Measurements from ENCODE around the gene DSG3.
"Not testable (repeated sequence)": the region's sequence is repeated elsewhere in the genome, so short reads cannot be mapped to it uniquely, and the experiment has no call there.

DSG3 gene

DNA sequence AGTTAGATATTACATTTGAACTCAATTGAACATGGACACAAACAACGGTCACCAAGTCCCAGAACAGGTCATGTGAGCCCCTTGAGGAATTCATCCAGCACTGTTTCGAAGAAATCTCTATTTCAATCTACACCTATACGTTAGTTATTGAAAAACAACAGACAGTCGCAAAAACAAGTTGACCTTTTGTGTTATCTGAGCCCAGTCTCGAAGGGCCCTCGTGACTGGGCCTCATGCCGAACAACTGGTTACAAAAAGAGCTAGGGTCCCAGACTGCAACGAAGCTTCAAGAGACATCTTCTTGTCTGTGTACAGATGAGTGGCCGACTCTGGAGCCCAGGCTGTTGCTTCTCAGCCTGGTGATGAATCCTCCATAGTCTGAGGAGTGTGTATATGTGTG is 45.1 kb downstream of the DSG3 start:
- H3K4me1 ChIP-seq (ENCODE audit: insufficient read depth, low read length): peaks cover under 1% of the 10 kb centered on the region; the same call in 1 of the 2 replicates
- H3K36me3 ChIP-seq (ENCODE audit: insufficient read depth, low read length): no peaks in the 10 kb centered on the region
- no peaks in the 10 kb centered on the region for H3K9me3 ChIP-seq (ENCODE audit: control insufficient read depth, insufficient read depth, low read length)
- H3K9ac ChIP-seq (ENCODE audit: low read depth, low read length): no peak overlapping the region

DNA sequence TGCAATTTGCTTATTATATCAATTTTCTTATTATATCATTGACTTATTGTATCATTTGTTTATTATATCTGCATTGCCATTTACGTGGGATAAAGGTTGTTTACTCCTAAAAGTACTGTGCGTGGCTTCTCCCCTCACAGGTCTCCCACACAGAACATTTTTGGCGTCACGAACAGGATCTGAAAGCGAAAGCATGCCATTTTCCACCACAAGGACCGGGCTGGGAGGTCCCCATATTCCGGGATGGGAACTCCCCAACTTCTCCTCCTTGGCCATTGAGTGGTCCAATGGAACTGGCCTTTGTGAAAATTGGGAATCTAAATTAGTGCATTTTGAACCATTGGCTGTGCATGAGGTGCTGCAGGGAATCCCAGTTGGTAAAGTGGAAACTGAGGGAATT is 45.6 kb downstream of the DSG3 start:
- no peaks in the 10 kb centered on the region for H3K36me3 ChIP-seq (ENCODE audit: insufficient read depth, low read length)
- H3K9me3 ChIP-seq (ENCODE audit: control insufficient read depth, insufficient read depth, low read length): no peaks in the 10 kb centered on the region
- no peak overlapping the region for H3K9ac ChIP-seq (ENCODE audit: low read depth, low read length)
- no peaks in the 10 kb centered on the region for H3K4me1 ChIP-seq (ENCODE audit: insufficient read depth, low read length)

DNA sequence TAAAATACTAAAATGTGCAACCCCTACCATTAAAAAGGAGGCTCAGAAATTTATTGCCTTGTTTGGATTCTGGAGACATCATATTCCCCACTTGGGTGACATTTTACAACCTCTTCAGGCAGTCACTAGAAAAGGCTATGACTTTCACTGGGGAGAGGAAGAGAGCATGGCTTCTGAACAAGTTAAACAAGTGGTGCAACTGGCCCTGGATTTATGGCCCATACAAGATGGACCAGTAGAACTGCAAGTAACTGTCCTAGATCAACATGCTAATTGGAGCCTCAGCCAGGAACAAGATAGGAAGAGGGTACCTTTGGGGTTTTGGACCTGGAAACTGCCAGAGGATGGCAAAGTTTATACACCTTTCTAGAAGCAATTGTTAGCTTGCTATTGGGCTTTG is 46.4 kb downstream of the DSG3 start:
- Histone ChIP-seq H3K9ac (ENCODE audit: low read depth, low read length) (no peak overlapping the region), H3K9me3 (ENCODE audit: control insufficient read depth, insufficient read depth, low read length) (no peaks in the 10 kb centered on the region), H3K4me1 (ENCODE audit: insufficient read depth, low read length) (no peaks in the 10 kb centered on the region), H3K36me3 (ENCODE audit: insufficient read depth, low read length) (no peaks in the 10 kb centered on the region)

DNA sequence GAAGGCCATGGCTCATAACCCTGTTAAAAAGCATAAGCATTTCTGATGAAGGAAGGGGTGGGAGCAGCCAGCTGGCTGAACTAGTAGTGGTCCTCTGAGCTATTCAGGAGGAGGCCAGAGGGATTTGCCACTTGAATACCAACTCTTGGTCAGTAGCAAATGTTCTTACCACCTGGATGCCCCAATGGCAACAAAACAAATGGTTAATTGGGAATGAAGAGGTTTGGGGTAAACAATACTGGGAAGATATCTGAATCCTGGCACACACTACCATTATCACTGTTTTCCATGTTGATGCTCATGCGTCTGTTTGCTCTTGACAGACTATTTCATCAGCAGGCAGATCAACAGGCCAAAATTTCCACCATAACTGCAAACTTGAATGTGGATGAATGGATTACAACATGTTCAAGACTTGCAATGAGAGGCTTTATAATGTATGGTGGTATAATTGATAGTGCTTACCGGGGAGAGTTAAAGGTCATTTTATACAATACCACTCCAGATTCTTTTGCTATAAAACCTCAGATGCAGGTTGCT is 47.2 kb downstream of the DSG3 start:
- H3K9me3 ChIP-seq (ENCODE audit: control insufficient read depth, insufficient read depth, low read length); H3K4me1 ChIP-seq (ENCODE audit: insufficient read depth, low read length); H3K9ac ChIP-seq (ENCODE audit: low read depth, low read length); H3K36me3 ChIP-seq (ENCODE audit: insufficient read depth, low read length): not testable (repeated sequence)

DNA sequence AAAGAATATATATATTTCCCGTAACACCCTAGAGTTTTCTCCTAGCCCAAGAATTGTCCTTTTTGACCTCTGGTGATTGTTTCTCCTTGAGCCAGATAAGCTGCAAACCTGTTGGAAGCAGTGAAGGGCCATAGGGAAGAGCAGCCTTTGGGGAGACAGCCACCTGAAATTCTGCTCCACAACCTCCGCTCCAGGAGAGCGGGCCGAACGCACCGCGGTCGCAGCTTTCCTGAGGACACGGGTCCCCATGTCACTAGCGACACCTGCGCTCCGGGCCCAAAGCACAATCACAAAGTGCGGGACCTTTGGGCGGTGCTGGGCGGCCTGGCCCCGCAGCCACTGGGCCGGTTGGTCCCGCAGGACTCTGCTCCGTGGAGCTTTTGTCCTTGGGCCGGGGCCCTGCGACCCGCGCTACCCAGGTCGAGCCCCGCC is 49.9 kb downstream of the DSG3 start:
- Histone ChIP-seq H3K9me3 (ENCODE audit: control insufficient read depth, insufficient read depth, low read length) (no peaks in the 10 kb centered on the region), H3K36me3 (ENCODE audit: insufficient read depth, low read length) (no peaks in the 10 kb centered on the region), H3K9ac (ENCODE audit: low read depth, low read length) (peak overlapping the region; percentile 98), H3K4me1 (ENCODE audit: insufficient read depth, low read length) (peaks cover 7% of the 10 kb centered on the region; the same call in 1 of the 2 replicates)

DNA sequence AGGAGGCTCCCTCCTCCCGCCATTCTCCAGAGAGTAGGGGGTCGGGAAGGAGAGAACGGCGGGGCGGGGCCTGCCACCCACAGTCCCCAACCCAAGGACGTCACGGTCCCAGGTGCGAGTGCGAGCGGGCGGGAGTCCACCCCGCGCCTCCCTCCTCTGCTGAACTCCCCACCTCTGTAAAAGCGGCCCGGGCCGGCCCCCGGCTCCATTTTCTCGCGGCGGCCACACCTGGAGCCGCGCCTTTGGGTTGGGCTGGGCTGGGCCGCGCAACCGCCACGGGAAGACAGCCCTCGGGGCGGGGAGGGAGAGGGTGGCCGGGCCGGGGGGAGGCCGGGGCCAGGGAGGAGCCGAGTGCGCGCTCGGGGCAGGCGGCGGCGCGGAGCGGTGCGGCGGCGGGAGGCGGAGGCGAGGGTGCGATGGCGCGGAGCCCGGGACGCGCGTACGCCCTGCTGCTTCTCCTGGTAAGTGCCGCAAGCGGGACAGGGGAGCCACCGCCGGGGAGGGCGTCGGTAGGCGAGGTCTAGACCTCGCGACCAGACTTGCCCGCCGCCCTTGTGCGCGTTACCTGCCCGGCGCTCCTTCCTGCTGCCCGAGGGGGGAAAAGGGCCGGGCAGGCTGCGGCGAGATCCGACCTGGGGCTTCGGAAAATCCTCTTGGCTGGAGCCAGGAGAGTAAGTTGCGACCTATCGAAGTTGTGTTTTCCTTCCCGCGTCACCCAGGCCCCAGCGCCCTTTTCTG is 50.5 kb downstream of the DSG3 start, which contains the start of gene DSG2:
TSS of gene DSG2 (plus strand) at position 342 of the 738 bp plus-strand sequence. CDS start at position 417, 75 bp downstream.
- Histone ChIP-seq H3K4me1 (ENCODE audit: insufficient read depth, low read length) (peaks cover 7% of the 10 kb centered on the region; the same call in 1 of the 2 replicates), H3K36me3 (ENCODE audit: insufficient read depth, low read length) (no peaks in the 10 kb centered on the region), H3K9me3 (ENCODE audit: control insufficient read depth, insufficient read depth, low read length) (no peaks in the 10 kb centered on the region), H3K9ac (ENCODE audit: low read depth, low read length) (peak within 1 kb of the TSS; percentile 98)

DNA sequence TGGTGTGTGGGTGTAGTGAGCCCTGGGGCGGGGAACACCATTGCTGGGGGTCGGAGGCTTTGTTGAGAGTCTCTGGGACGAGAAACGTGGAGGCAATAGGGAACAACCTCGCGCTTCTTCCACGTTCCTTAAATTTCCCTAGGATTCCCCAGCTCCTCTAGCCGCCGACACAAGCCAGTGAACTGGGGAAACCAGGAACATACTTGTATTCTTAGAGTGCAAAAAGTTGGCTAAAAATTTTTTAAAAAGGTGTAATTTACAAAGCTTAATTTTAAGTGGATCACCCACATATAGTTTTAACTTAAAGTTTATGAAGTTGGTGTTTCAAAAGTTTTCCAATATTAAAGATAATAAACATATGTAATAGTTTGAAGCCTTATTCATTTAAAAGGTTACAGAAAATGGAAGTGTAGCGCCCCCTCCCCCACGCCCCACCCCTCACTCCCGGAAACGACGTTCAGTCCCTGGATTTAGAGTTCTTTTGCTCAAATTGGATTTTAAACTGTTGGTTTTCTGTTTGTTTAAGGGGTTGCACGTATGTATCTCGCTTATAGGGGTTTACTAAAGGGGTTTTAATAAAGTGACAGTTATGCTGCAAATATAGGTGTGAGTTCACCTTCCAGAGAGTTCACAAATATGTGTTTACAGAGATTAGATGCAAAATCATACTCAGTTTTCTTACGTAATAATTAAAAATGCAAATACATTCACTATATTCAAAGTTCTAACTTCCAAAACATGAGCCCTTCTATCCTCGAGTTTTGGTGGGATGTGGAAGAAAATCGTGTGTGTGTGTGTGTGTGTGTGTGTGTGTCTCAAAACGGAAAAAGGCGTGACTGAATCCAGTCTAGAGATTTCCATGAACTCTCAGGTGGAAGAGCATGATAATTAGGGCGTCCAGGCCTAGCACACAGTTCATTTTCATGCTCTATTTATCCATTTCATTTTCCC is 51.3 kb downstream of the DSG3 start:
- H3K9ac ChIP-seq (ENCODE audit: low read depth, low read length): peak overlapping the region; percentile 98

DNA sequence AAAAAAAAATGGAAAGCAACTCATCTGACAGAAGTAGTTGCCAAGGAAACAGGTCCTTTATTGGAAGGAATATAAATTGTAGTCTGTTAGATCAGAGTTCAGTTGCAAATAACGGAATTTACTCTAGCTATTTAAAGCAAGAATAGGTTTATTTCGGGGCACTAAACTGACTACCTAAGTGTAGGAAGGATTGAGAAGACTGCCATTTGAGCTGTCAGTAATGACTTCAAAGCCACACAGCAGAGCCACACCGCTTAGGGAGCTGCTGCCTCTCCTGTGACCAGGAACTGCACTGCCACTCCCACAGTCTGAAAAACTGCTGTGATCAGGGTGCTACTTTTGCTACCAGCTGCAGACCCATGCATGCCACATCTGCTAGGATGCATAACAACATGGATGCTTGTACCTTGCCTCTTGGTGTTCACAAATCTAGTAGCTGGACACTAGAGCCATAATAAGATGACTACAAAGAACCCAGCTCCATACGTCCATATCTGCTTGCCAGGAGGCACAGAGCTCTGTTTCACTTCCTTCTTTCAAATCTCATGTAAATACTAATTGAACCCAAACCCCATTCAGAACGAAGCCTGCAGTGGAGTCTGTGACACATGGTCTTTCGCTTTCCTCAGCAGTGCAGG is 52.6 kb downstream of the DSG3 start:
- no peak overlapping the region for H3K9ac ChIP-seq (ENCODE audit: low read depth, low read length)
- H3K9me3 ChIP-seq (ENCODE audit: control insufficient read depth, insufficient read depth, low read length): no peaks in the 10 kb centered on the region
- H3K36me3 ChIP-seq (ENCODE audit: insufficient read depth, low read length): no peaks in the 10 kb centered on the region
- peaks cover 7% of the 10 kb centered on the region; the same call in 1 of the 2 replicates for H3K4me1 ChIP-seq (ENCODE audit: insufficient read depth, low read length)

More for the DNA sequence above, 51.3 kb downstream of the DSG3 start:
- H3K9me3 ChIP-seq (ENCODE audit: control insufficient read depth, insufficient read depth, low read length): no peaks in the 10 kb centered on the region
- H3K4me1 ChIP-seq (ENCODE audit: insufficient read depth, low read length): peaks cover 7% of the 10 kb centered on the region; the same call in 1 of the 2 replicates
- H3K36me3 ChIP-seq (ENCODE audit: insufficient read depth, low read length): no peaks in the 10 kb centered on the region

DNA sequence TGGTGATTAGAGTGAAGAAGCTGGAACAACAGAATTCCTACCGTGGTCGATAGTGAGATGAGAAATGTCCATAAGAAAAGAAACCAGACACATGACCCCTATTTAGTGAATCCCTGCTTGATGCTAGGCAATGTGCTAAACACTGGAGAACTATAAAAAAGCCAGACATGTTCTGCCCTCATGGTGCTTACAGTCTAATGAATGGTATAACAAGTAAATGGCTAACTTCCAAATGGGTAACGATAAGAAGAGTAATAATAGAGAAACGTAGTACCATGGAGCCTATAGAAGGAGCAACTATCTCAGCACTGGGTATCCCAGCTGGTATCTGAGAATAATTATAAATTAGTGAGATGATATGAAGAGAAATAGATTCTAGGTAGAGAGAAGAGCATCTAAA is 55.5 kb downstream of the DSG3 start:
- Histone ChIP-seq H3K36me3 (ENCODE audit: insufficient read depth, low read length) (no peaks in the 10 kb centered on the region), H3K4me1 (ENCODE audit: insufficient read depth, low read length) (peaks cover 7% of the 10 kb centered on the region; the same call in 1 of the 2 replicates), H3K9ac (ENCODE audit: low read depth, low read length) (no peak overlapping the region), H3K9me3 (ENCODE audit: control insufficient read depth, insufficient read depth, low read length) (no peaks in the 10 kb centered on the region)

DNA sequence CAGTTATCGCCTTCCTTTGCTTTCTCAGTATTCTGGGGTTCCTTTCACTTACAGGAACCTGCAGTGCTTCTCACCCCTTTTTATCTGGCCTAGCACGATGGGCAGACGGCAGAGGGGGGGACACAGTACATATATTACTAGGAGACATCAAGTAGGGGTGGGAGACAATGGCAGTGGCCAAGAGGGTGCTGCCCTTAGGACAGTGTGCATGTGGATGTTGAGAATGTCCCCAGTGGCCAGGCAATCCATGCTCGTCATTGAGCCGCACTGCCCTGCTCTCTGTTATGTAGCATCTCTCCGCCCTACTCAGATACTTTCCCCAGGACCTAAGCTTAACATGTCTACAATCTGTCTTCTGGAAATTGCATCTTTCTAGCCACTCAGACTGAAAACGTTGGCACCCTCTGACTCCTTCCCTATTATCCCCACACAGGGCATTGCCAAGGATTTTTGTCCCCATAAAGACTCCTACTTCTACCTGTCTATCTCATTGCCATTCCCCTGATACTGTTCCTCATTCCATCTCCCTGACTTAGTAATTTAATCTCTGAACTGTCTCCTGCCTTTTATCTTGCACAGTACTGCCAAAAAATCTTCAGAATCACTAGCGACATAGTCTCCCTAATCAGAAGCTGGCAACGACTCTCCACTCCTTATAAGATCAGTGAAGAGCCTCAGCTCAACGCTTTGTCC is 57.1 kb downstream of the DSG3 start:
- no peaks in the 10 kb centered on the region for H3K36me3 ChIP-seq (ENCODE audit: insufficient read depth, low read length)
- H3K4me1 ChIP-seq (ENCODE audit: insufficient read depth, low read length): peaks cover 7% of the 10 kb centered on the region; the same call in 1 of the 2 replicates
- H3K9ac ChIP-seq (ENCODE audit: low read depth, low read length): no peak overlapping the region
- H3K9me3 ChIP-seq (ENCODE audit: control insufficient read depth, insufficient read depth, low read length): no peaks in the 10 kb centered on the region

DNA sequence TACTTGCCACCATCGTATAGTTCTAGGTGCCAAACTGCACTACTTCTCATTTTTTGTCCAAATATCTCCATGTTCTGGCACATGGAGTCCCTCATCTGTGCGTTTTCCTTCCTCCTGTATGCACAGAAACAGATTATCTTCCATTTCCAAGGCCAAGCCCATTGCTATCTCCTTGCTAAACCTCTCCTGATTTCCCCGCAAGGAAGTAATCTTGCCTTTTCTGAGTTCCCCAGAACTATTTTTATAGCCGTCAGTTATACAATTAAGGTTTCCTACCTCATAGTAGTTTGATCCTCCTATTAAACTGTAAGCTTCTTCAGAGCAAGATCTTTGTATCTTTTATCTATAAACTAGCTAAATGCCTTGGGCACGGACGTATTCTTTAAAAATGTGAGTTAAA is 57.6 kb downstream of the DSG3 start:
- no peak overlapping the region for H3K9ac ChIP-seq (ENCODE audit: low read depth, low read length)
- peaks cover 4% of the 10 kb centered on the region; the same call in 1 of the 2 replicates for H3K4me1 ChIP-seq (ENCODE audit: insufficient read depth, low read length)
- no peaks in the 10 kb centered on the region for H3K9me3 ChIP-seq (ENCODE audit: control insufficient read depth, insufficient read depth, low read length)
- H3K36me3 ChIP-seq (ENCODE audit: insufficient read depth, low read length): no peaks in the 10 kb centered on the region; the same call in 1 of the 2 replicates

DNA sequence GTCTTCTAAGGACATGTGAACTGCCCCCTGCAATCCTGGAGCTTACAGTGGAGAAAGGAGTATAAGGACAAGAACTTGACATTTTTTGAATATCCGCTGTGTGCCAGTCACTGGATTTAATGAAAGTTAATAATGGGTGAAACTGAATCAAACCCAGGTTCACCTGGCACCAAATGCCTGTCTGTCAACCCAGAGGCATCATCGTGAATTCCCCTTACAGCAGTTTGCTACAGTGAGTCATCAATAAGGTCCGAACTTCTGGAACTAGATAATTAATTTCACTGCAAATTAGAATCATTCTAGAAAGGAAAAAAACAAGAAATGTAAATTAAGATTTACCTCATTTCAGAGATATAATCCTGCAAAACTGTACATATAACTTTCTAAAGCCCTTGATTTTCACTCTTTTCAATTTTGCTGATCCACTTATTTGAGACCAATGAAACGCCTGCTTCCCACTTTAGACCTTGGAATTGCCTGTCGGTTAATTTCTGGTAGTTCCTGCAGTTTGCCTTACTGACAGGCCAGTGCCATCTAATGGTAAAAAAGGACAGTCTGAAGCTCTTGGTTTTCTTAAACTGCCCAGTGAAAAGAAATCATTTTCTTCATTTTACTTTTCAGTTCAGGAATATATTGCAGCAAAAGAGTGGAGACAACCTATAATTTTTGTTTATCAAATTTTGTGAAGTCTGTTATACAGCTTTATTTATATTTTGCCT is 58.6 kb downstream of the DSG3 start:
- no peaks in the 10 kb centered on the region for H3K9me3 ChIP-seq (ENCODE audit: control insufficient read depth, insufficient read depth, low read length)
- H3K9ac ChIP-seq (ENCODE audit: low read depth, low read length): no peak overlapping the region
- H3K4me1 ChIP-seq (ENCODE audit: insufficient read depth, low read length): peaks cover 6% of the 10 kb centered on the region; the same call in 1 of the 2 replicates
- H3K36me3 ChIP-seq (ENCODE audit: insufficient read depth, low read length): no peaks in the 10 kb centered on the region; the same call in 1 of the 2 replicates

DNA sequence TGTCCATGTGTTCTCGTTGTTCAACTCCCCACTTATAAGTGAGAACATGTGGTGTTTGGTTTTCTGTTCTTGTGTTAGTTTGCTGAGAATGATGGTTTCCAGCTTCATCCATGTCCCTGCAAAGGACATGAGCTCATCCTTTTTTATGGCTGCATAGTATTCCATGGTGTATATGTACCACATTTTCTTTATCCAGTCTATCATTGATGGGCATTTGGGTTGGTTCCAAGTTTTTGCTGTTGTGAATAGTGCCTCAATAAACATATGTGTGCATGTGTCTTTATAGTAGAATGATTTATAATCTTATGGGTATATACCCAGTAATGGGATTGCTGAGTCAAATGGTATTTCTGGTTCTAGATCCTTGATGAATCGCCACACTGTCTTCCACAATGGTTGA is 59.6 kb downstream of the DSG3 start:
- H3K4me1 ChIP-seq (ENCODE audit: insufficient read depth, low read length); H3K9ac ChIP-seq (ENCODE audit: low read depth, low read length); H3K9me3 ChIP-seq (ENCODE audit: control insufficient read depth, insufficient read depth, low read length); H3K36me3 ChIP-seq (ENCODE audit: insufficient read depth, low read length): not testable (repeated sequence)
